Measurements from ENCODE around the gene RHBDL2. TPM values are rescaled to one million over a fixed set of nuclear protein-coding genes. Genes with fewer than 3 reads are reported as not detected.

RHBDL2 gene
- total and polyA plus RNA-seq, 2 experiments from 2014 or later, result 0.90 to 1.2 TPM

- H3K9me2 ChIP-seq (ENCODE audit: insufficient read depth), result no peaks in the 10 kb centered on the region
- H4K20me1 ChIP-seq (replicated peaks; ENCODE audit: insufficient read depth), result no peaks in the 10 kb centered on the region
- Mint-ChIP-seq H3K9me3 (peaks cover 8% of the 10 kb centered on the region; the same call in 2 of the 3 replicates), H3K4me3 (no peak overlapping the region; the same call in 2 of the 3 replicates), H3K27me3 (ENCODE audit: insufficient read depth, low read depth, poor library complexity) (peaks cover 12% of the 10 kb centered on the region), H3K36me3 (ENCODE audit: low read depth) (peaks cover 4% of the 10 kb centered on the region; the same call in 1 of the 3 replicates), H3K4me1 (peaks cover 12% of the 10 kb centered on the region), H3K27ac (no peak overlapping the region)
- H3K4me1 ChIP-seq (ENCODE audit: insufficient read depth), result no peaks in the 10 kb centered on the region
- no peak for TF ChIP-seq STAT1 (IDR thresholded peaks at IDR 0.05; ENCODE audit: unreplicated experiment)
- TF ChIP-seq ZNF331 (CRISPR knock-in tag; IDR thresholded peaks at IDR 0.05; ENCODE audit: low read depth), result no peak
- no peak for TF ChIP-seq ETS1 (IDR thresholded peaks at IDR 0.05)
- no peak for TF ChIP-seq REST (IDR thresholded peaks at IDR 0.05; ENCODE audit: unreplicated experiment)
- no peak for TF ChIP-seq POLR2AphosphoS5 (IDR thresholded peaks at IDR 0.05; ENCODE audit: low read depth)
- TF ChIP-seq ZNF462 (CRISPR knock-in tag; IDR thresholded peaks at IDR 0.05), result no peak
- TF ChIP-seq ZNF114 (CRISPR knock-in tag; IDR thresholded peaks at IDR 0.05), result no peak
- TF ChIP-seq CREB1 (CRISPR knock-in tag; IDR thresholded peaks at IDR 0.05; ENCODE audit: low read depth), result no peak
- no peak for TF ChIP-seq EZH2 (IDR thresholded peaks at IDR 0.05; ENCODE audit: low read depth, unreplicated experiment)
- no peak for TF ChIP-seq NANOG (IDR thresholded peaks at IDR 0.05; ENCODE audit: borderline replicate concordance)
- no peak for TF ChIP-seq JUNB (IDR thresholded peaks at IDR 0.05; ENCODE audit: unreplicated experiment)
- TF ChIP-seq CTCF (conservative IDR thresholded peaks at IDR 0.05; ENCODE audit: low read depth in 2 of 2), result no peak
- TF ChIP-seq EZH2phosphoT487 (IDR thresholded peaks at IDR 0.05; ENCODE audit: unreplicated experiment), result no peak
- no peak overlapping the region for H3K27ac ChIP-seq (ENCODE audit: low read depth)
- no peak overlapping the region for H3K4me2 ChIP-seq
- no peaks in the 10 kb centered on the region for H3K27me3 ChIP-seq (ENCODE audit: insufficient read depth)
- no peaks in the 10 kb centered on the region for H3F3A ChIP-seq (replicated peaks; ENCODE audit: low read depth)
- H3K79me2 ChIP-seq (replicated peaks; ENCODE audit: insufficient read depth), result no peaks in the 10 kb centered on the region
- ATAC-seq, result no peak
- DNase-seq (ENCODE audit: low spot score), result no peak
- no peak overlapping the region for H2AFZ ChIP-seq
- peaks cover 6% of the 10 kb centered on the region; the same call in 1 of the 2 replicates for H3K36me3 ChIP-seq (ENCODE audit: insufficient read depth)
- H3K4me3 ChIP-seq, result no peak overlapping the region
Measured at GRCh38 chr1:38944547-38944946, 2.9 kb upstream of the RHBDL2 start.
